ENCODE results near the gene TRIML2. TPM values are rescaled to one million over a fixed set of nuclear protein-coding genes. Genes with fewer than 3 reads are reported as not detected.

TRIML2 gene
- total RNA-seq, 6 experiments from 2014 or later: 1.1 to 3.6 (median 2.3) TPM

- Mint-ChIP-seq H3K4me1 (ENCODE audit: low read depth) (no peaks in the 10 kb centered on the region), H3K27me3 (ENCODE audit: insufficient read depth) (0 out of 2 replicates have a peak, but pooled peaks cover 2% of the 10 kb centered on the region), H3K36me3 (ENCODE audit: low read depth) (no peaks in the 10 kb centered on the region), H3K4me3 (no peak overlapping the region), H3K9me3 (peaks cover 6% of the 10 kb centered on the region; the same call in 1 of the 2 replicates), H3K27ac (no peak overlapping the region)
- no peak for DNase-seq
- TF ChIP-seq CTCF (IDR thresholded peaks at IDR 0.05): no peak
These were observed 28.8 kb upstream of the TRIML2 start for GRCh38 chr4:188138227-188138626.

GRCh38 chr4:188132232-188132631 is 22.8 kb upstream of the TRIML2 start:
- H3K4me1 Mint-ChIP-seq (ENCODE audit: low read depth): peaks cover 12% of the 10 kb centered on the region
- H3K4me3 Mint-ChIP-seq: no peak overlapping the region
- peaks cover 10% of the 10 kb centered on the region for H3K9me3 Mint-ChIP-seq

GRCh38 chr4:188130355-188130754 is 21.0 kb upstream of the TRIML2 start:
- Mint-ChIP-seq H3K36me3 (ENCODE audit: low read depth) (no peaks in the 10 kb centered on the region), H3K4me1 (ENCODE audit: low read depth) (peaks cover 15% of the 10 kb centered on the region), H3K27ac (no peak overlapping the region), H3K27me3 (ENCODE audit: insufficient read depth) (no peaks in the 10 kb centered on the region; the same call in 1 of the 2 replicates), H3K9me3 (peaks cover 13% of the 10 kb centered on the region), H3K4me3 (no peak overlapping the region)
- no peak for DNase-seq
- TF ChIP-seq CTCF (IDR thresholded peaks at IDR 0.05): no peak

More at GRCh38 chr4:188132232-188132631, 22.8 kb upstream of the TRIML2 start:
- H3K27me3 Mint-ChIP-seq (ENCODE audit: insufficient read depth): peaks cover 2% of the 10 kb centered on the region; the same call in 1 of the 2 replicates
- H3K36me3 Mint-ChIP-seq (ENCODE audit: low read depth): no peaks in the 10 kb centered on the region
- no peak overlapping the region for H3K27ac Mint-ChIP-seq
- no peak for TF ChIP-seq CTCF (IDR thresholded peaks at IDR 0.05)
- DNase-seq: no peak

- DNase-seq: peak; percentile 58
- Mint-ChIP-seq H3K4me3 (no peak overlapping the region), H3K27ac (peak overlapping the region; percentile 12; the same call in 1 of the 2 replicates), H3K4me1 (ENCODE audit: low read depth) (peaks cover 15% of the 10 kb centered on the region), H3K27me3 (ENCODE audit: insufficient read depth) (no peaks in the 10 kb centered on the region; the same call in 1 of the 2 replicates), H3K36me3 (ENCODE audit: low read depth) (no peaks in the 10 kb centered on the region), H3K9me3 (peaks cover 13% of the 10 kb centered on the region)
- no peak for TF ChIP-seq CTCF (IDR thresholded peaks at IDR 0.05)
These were observed 17.9 kb upstream of the TRIML2 start for GRCh38 chr4:188127214-188127874.

GRCh38 chr4:188121530-188121929 is 12.1 kb upstream of the TRIML2 start:
- Mint-ChIP-seq H3K27me3 (ENCODE audit: insufficient read depth) (peaks cover 1% of the 10 kb centered on the region; the same call in 1 of the 2 replicates), H3K4me3 (no peak overlapping the region), H3K36me3 (ENCODE audit: low read depth) (no peaks in the 10 kb centered on the region), H3K27ac (no peak overlapping the region), H3K4me1 (ENCODE audit: low read depth) (no peaks in the 10 kb centered on the region), H3K9me3 (peaks cover 17% of the 10 kb centered on the region; the same call in 1 of the 2 replicates)
- no peak for DNase-seq
- TF ChIP-seq CTCF (IDR thresholded peaks at IDR 0.05): no peak

Measured in HFFc6 (cell line).